ENCODE measurements around the gene PMM1. TPM values are rescaled to one million over a fixed set of nuclear protein-coding genes. Genes with fewer than 3 reads are reported as not detected.

The PMM1 gene
- polyA plus RNA-seq, 1 of the 3 experiments (the other 2 are of a cell fraction), result 46.4 TPM

- no peaks in the 10 kb centered on the region; a peak in 1 of 4 replicates for H3K4me1 ChIP-seq (ENCODE audit: control insufficient read depth in 1 of 2, insufficient read depth in 2 of 2, low read depth in 1 of 2, low read length in 1 of 2)
- no peak overlapping the region for H3K4me3 ChIP-seq (ENCODE audit: low read depth in 2 of 2, low read length in 1 of 2)
- CTCF ChIA-PET, result interaction anchor here (1.1 kb wide), 1 partner anchor 36 kb away, joined by 4 read pairs; the partner anchor contains the start of gene POLR3H
- POLR2A ChIA-PET, result no interaction called here
- no peaks in the 10 kb centered on the region for H3K27me3 ChIP-seq (ENCODE audit: insufficient read depth)
- no peaks in the 10 kb centered on the region for H3K79me2 ChIP-seq (ENCODE audit: insufficient read depth)
- H2AFZ ChIP-seq (ENCODE audit: low read depth), result no peak overlapping the region
- H3K9me2 ChIP-seq, result no peaks in the 10 kb centered on the region
- H4K20me1 ChIP-seq (ENCODE audit: insufficient read depth), result no peaks in the 10 kb centered on the region
- DNase-seq, result no peak
- no peak overlapping the region for H3K4me2 ChIP-seq
- no peaks in the 10 kb centered on the region for H3K9me3 ChIP-seq
- TF ChIP-seq POLR2AphosphoS5 (IDR thresholded peaks at IDR 0.05; ENCODE audit: low read depth, low read length) (no peak), FOXJ3 (CRISPR knock-in tag; IDR thresholded peaks at IDR 0.05) (no peak), MEF2A (IDR thresholded peaks at IDR 0.05; ENCODE audit: borderline replicate concordance, low read depth) (no peak), YY1 (IDR thresholded peaks at IDR 0.05; ENCODE audit: low read depth) (no peak), MXI1 (IDR thresholded peaks at IDR 0.05; ENCODE audit: low read depth, low read length) (no peak), RXRA (IDR thresholded peaks at IDR 0.05; ENCODE audit: borderline replicate concordance, low read depth) (no peak), ELF1 (IDR thresholded peaks at IDR 0.05) (no peak), FOXM1 (IDR thresholded peaks at IDR 0.05; ENCODE audit: low read depth) (no peak), RFX5 (IDR thresholded peaks at IDR 0.05; ENCODE audit: low read length) (no peak), GABPA (IDR thresholded peaks at IDR 0.05; ENCODE audit: low read depth) (no peak)
- TF ChIP-seq, protein P1, sequence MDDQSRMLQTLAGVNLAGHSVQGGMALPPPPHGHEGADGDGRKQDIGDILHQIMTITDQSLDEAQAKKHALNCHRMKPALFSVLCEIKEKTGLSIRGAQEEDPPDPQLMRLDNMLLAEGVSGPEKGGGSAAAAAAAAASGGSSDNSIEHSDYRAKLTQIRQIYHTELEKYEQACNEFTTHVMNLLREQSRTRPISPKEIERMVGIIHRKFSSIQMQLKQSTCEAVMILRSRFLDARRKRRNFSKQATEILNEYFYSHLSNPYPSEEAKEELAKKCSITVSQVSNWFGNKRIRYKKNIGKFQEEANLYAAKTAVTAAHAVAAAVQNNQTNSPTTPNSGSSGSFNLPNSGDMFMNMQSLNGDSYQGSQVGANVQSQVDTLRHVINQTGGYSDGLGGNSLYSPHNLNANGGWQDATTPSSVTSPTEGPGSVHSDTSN (IDR thresholded peaks at IDR 0.05), result no peak
- H3K27ac ChIP-seq (ENCODE audit: low read depth in 2 of 2, low read length in 1 of 2), result no peak overlapping the region
- H3K9ac ChIP-seq, result no peak overlapping the region
- H3F3A ChIP-seq (replicated peaks; ENCODE audit: insufficient read depth), result no peaks in the 10 kb centered on the region
- no peaks in the 10 kb centered on the region for H3K36me3 ChIP-seq (replicated peaks in 1 of 2; ENCODE audit: control insufficient read depth in 1 of 2, insufficient read depth in 2 of 2, low read length in 1 of 2)
- no CpG with 5 or more reads among the region's 6 CpGs for WGBS (ENCODE audit: low lambda C conversion rate)
Observed at GRCh38 chr22:41579997-41580355, 9.7 kb downstream of the PMM1 start.

DNA sequence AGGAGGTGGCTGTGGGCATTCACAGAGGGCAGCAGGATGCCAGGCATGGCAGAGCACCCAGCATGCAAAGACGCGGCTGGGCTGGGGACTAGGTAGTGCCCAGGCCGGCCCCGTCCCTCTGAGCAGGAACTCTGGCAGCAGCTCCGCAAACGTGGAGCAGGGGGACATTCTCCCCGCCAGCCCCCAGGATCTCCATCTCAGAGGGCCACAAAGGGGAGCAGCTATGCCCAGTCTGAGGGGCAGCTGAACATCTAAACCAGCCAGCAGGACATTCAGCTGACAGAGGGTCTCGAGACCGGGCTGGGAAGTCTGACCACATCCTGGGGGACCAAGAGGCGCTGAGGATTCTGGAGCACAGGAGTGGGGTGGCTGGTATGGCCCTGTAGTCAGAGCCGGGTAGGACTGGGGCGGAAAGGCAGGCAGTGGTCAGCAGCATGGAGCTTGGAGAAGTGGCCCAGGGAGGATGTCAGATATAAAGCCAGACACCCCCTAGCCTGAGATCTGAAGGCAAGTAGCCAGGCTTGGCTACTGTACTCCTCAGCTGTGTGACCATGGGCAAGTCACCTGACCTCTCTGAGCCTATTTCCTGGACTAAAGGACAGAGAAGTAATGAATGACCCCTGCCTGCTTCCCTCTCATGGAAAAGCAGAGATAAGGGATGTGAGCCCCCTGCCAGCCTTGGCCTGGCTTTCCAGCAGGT, 10.2 kb downstream of the PMM1 start:
- 60% methylated on average over 1 of the region's 12 CpGs for WGBS (ENCODE audit: low lambda C conversion rate)
- H3K27ac ChIP-seq (ENCODE audit: low read depth in 2 of 2, low read length in 1 of 2), result no peak overlapping the region
- no peaks in the 10 kb centered on the region for H3K27me3 ChIP-seq (ENCODE audit: insufficient read depth)
- no peak overlapping the region for H3K9ac ChIP-seq
- H3K36me3 ChIP-seq (replicated peaks in 1 of 2; ENCODE audit: control insufficient read depth in 1 of 2, insufficient read depth in 2 of 2, low read length in 1 of 2), result no peaks in the 10 kb centered on the region
- ChIA-PET POLR2A (no interaction called here), CTCF (interaction anchor here (1.1 kb wide), 1 partner anchor 36 kb away, joined by 4 read pairs; the partner anchor contains the start of gene POLR3H)
- no peaks in the 10 kb centered on the region for H4K20me1 ChIP-seq (ENCODE audit: insufficient read depth)
- H3K4me2 ChIP-seq, result no peak overlapping the region
- no peak for DNase-seq
- no peaks in the 10 kb centered on the region for H3K9me3 ChIP-seq
- no peaks in the 10 kb centered on the region for H3F3A ChIP-seq (replicated peaks; ENCODE audit: insufficient read depth)
- no peaks in the 10 kb centered on the region; a peak in 1 of 4 replicates for H3K4me1 ChIP-seq (ENCODE audit: control insufficient read depth in 1 of 2, insufficient read depth in 2 of 2, low read depth in 1 of 2, low read length in 1 of 2)
- TF ChIP-seq POLR2AphosphoS5 (IDR thresholded peaks at IDR 0.05; ENCODE audit: low read depth, low read length) (no peak), MAX (IDR thresholded peaks at IDR 0.05; ENCODE audit: low read depth) (no peak), GABPA (IDR thresholded peaks at IDR 0.05; ENCODE audit: low read depth) (no peak), CTCF (IDR thresholded peaks at IDR 0.05) (no peak), SMC3 (IDR thresholded peaks at IDR 0.05; ENCODE audit: low read depth, low read length) (no peak), JUND (IDR thresholded peaks at IDR 0.05) (no peak)
- TF ChIP-seq, protein P2, sequence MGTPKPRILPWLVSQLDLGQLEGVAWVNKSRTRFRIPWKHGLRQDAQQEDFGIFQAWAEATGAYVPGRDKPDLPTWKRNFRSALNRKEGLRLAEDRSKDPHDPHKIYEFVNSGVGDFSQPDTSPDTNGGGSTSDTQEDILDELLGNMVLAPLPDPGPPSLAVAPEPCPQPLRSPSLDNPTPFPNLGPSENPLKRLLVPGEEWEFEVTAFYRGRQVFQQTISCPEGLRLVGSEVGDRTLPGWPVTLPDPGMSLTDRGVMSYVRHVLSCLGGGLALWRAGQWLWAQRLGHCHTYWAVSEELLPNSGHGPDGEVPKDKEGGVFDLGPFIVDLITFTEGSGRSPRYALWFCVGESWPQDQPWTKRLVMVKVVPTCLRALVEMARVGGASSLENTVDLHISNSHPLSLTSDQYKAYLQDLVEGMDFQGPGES (IDR thresholded peaks at IDR 0.05; ENCODE audit: low read depth, low read length), result no peak
- no peak overlapping the region for H3K4me3 ChIP-seq (ENCODE audit: low read depth in 2 of 2, low read length in 1 of 2)
- no peaks in the 10 kb centered on the region for H3K79me2 ChIP-seq (ENCODE audit: insufficient read depth)
- no peak overlapping the region for H2AFZ ChIP-seq (ENCODE audit: low read depth)
- no peaks in the 10 kb centered on the region for H3K9me2 ChIP-seq

Measured in SK-N-SH (cell line).